ENCODE results near the gene PLA2G2F. TPM values are rescaled to one million over a fixed set of nuclear protein-coding genes. Genes with fewer than 3 reads are reported as not detected.

The PLA2G2F gene
- polyA plus RNA-seq, 1 experiment = not detected

DNA sequence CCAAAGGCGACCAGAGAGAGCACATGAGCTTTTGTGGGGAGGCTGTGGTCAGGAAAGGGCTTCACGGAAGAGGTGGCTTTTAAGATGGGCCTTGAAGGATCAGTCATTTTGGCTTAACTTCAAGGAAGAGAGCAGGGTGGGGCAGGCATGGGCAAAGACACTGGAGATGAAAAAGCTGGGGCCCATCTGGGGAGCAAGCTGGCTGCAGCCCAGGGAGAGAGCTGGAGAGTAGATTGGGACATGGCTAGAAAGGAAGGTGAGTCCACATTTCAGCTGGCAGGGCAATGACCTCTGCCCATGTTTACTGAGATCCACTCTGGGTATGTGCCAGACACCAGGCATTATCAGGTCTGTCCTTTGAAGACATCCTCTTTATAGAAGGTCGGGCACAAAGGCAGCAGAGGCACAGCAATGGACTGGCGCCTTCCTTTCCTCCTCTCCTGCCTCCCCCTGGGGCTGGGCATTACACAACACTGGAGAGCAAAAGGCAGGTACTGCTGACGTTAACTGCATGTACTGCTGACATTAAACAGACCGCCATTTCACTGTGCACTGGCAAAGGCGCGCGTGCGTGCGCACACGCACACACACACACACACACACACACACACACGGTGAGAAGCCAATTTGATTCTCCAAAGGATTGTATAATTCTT is 44.6 kb downstream of the PLA2G2F start:
- ChIA-PET CTCF (interaction anchor here (0.5 to 1.4 kb wide), 2 partner anchors 12 to 16 kb away, joined by 3 to 5 read pairs; no protein-coding TSS in a partner anchor), POLR2A (no interaction called here)
- no peak for DNase-seq (ENCODE audit: low read depth)
- TF ChIP-seq, protein P1, sequence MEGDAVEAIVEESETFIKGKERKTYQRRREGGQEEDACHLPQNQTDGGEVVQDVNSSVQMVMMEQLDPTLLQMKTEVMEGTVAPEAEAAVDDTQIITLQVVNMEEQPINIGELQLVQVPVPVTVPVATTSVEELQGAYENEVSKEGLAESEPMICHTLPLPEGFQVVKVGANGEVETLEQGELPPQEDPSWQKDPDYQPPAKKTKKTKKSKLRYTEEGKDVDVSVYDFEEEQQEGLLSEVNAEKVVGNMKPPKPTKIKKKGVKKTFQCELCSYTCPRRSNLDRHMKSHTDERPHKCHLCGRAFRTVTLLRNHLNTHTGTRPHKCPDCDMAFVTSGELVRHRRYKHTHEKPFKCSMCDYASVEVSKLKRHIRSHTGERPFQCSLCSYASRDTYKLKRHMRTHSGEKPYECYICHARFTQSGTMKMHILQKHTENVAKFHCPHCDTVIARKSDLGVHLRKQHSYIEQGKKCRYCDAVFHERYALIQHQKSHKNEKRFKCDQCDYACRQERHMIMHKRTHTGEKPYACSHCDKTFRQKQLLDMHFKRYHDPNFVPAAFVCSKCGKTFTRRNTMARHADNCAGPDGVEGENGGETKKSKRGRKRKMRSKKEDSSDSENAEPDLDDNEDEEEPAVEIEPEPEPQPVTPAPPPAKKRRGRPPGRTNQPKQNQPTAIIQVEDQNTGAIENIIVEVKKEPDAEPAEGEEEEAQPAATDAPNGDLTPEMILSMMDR (IDR thresholded peaks at IDR 0.05; ENCODE audit: insufficient read depth, low read depth, low read length) = no peak
- H3K36me3 ChIP-seq (ENCODE audit: control insufficient read depth, insufficient read depth, low read length) = no peaks in the 10 kb centered on the region
- no peak overlapping the region for H3K4me3 ChIP-seq (ENCODE audit: low read depth, low read length)
- peaks cover 20% of the 10 kb centered on the region for H3K27me3 ChIP-seq (ENCODE audit: control insufficient read depth, insufficient read depth, low read length)

DNA sequence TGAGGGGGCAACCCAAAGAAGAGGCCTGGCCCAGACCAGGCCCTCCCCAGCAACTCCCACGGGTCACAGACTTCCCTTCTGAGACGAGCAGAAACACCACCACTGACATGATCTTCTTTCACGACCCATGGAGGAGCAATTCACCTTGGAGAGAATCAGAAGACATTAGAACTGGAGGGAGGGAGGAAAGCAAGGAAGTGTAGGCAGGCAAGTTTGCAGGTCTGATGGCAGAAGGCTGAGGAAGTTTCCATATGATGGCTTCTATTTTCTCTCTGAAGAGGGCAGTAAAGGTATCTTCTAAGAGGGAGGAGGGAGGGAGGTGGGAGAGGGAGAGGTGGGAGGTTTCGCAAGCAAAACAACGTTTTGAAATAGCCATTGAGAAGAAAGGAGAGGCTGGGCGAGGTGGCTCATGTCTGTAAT is 45.4 kb downstream of the PLA2G2F start:
- Histone ChIP-seq H3K4me3 (ENCODE audit: low read depth, low read length) (no peak overlapping the region), H3K36me3 (ENCODE audit: control insufficient read depth, insufficient read depth, low read length) (no peaks in the 10 kb centered on the region), H3K27me3 (ENCODE audit: control insufficient read depth, insufficient read depth, low read length) (peaks cover 20% of the 10 kb centered on the region)
- TF ChIP-seq, protein P1 (IDR thresholded peaks at IDR 0.05; ENCODE audit: insufficient read depth, low read depth, low read length) = no peak
- ChIA-PET CTCF (no interaction called here), POLR2A (no interaction called here)
- no peak for DNase-seq (ENCODE audit: low read depth)

DNA sequence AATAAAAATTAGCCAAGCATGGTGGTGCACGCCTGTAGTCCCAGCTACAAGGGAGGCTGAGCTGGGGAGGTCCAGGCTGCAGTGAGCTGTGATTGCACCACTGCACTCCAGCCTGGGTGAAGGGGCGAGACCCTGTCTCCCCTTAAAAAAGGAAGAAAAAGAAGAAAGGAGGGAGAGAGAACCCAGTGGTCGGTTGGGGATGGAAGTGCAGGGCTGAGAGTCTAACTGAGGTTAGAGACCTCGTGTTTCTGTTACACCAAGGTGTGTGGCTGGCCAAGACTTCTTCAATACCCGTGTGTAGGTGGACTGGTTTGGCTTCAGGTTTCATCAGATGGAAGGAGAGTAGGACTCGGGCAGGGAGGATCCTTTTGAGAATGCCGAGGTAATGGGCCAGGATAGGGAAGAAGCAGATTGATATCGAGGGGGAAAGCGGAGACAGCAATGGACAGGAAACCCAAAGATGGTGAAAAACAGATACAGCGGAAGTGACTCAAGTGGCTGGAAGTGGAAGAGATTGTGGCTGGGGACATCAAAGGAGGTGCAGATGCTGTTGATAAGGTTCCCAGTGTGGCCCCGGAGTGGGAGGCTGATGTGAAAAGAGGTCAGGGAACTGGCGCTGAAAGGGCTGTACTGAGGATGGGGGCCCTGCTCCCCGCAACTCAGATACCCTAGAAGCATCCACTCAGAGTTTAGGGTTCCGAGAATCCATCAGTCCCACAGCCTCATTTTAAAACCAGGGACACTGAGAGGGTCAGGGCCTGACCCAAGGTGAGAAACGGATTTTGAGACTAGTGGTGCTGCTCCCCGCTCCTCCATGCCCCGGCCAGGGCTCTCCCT is 46.1 kb downstream of the PLA2G2F start:
- no peak for DNase-seq (ENCODE audit: low read depth)
- Histone ChIP-seq H3K4me3 (ENCODE audit: low read depth, low read length) (no peak overlapping the region), H3K36me3 (ENCODE audit: control insufficient read depth, insufficient read depth, low read length) (no peaks in the 10 kb centered on the region), H3K27me3 (ENCODE audit: control insufficient read depth, insufficient read depth, low read length) (peaks cover 20% of the 10 kb centered on the region)
- TF ChIP-seq, protein P1 (IDR thresholded peaks at IDR 0.05; ENCODE audit: insufficient read depth, low read depth, low read length) = no peak
- ChIA-PET CTCF (no interaction called here), POLR2A (no interaction called here)

DNA sequence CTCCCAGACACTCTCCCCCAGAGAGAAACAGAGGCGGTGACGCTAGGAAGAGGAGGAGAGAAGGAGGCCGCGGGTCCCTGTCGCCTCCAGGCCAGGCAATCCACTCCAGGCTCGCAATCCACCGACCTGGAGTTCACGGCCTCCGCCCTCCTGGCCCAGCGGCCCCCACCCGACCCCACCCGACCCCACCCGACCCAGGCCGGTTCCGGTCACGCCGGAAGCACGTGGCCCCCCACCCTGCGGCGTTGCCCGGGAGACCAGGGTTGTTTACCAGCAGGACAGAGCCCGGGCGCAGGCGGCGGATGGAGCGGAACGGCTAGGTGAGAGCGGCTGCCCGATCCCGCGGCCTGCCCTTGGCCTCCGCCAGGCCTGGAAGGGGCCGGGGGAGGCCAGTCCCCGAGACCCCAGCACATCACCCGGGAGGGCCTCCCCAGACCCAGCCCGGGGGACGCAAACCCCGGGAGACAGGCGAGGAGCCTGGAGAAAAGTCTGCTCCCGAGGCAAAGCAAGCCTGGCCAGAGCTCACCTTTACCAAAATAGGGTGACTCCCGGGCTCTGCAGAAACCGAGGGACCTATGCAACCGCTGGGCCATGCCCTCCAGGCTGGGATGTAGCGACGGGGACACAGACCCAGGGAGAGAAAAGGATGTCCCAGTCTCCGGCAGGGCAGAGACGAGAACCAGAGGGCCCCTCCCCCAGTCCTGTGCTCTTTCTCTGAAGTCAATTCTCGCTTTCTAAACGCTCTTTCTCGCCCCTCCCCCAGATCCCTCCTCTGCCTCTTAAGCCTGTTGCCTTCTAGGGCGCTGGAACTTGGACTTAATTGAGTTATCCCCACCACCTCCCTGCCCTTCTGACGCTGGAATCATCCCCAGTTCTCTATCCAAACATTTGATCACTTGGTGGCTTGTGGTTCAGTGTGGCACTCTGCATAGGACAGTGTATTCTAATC is 47.0 kb downstream of the PLA2G2F start, which contains the start of the genes PLA2G2C and UBXN10:
PLA2G2C (minus strand) TSS at position 685 of the 949 bp plus-strand sequence. CDS start 9,155 bp downstream, outside the sequence.
UBXN10 (plus strand) TSS at position 263 of the 949 bp plus-strand sequence. CDS start 4,466 bp downstream, outside the sequence.
- ChIA-PET CTCF (interaction anchor here (1.1 kb wide), 1 partner anchor 209 kb away, joined by 3 read pairs; no protein-coding TSS in a partner anchor), POLR2A (no interaction called here)
- no peak for DNase-seq (ENCODE audit: low read depth)
- TF ChIP-seq, protein P1 (IDR thresholded peaks at IDR 0.05; ENCODE audit: insufficient read depth, low read depth, low read length) = no peak
- H3K4me3 ChIP-seq (ENCODE audit: low read depth, low read length) = no peak within 1 kb of the TSS
- no peaks in the 10 kb centered on the region for H3K36me3 ChIP-seq (ENCODE audit: control insufficient read depth, insufficient read depth, low read length)
- peaks cover 20% of the 10 kb centered on the region for H3K27me3 ChIP-seq (ENCODE audit: control insufficient read depth, insufficient read depth, low read length)

Measured in BJ (cell line).